ENCODE results near the gene MYOM3.

Gene MYOM3

GRCh38 chr1:24127134-24127800 lies 15.3 kb upstream of the MYOM3 start:
- in situ Hi-C loops (cut with MboI; ENCODE audit: low sequenced_read_pairs), result no loop called here
- no peaks in the 10 kb centered on the region for H3K4me1 ChIP-seq
- no peaks in the 10 kb centered on the region for H3K36me3 ChIP-seq (replicated peaks)
- DNase-seq (ENCODE audit: low spot score in 2 of 2), result no peak
- H3K27me3 ChIP-seq (ENCODE audit: low read depth), result no peaks in the 10 kb centered on the region
- peaks cover 9% of the 10 kb centered on the region for H3K9me3 ChIP-seq
- no peak overlapping the region for H3K4me3 ChIP-seq

- H3K4me1 ChIP-seq, result no peaks in the 10 kb centered on the region
- in situ Hi-C loops (cut with MboI; ENCODE audit: low sequenced_read_pairs), result no loop called here
- H3K4me3 ChIP-seq, result no peak overlapping the region
- H3K27me3 ChIP-seq (ENCODE audit: low read depth), result no peaks in the 10 kb centered on the region
- no peak for DNase-seq (ENCODE audit: low spot score in 2 of 2)
- peaks cover 9% of the 10 kb centered on the region for H3K9me3 ChIP-seq
- H3K36me3 ChIP-seq (replicated peaks), result no peaks in the 10 kb centered on the region
Observed at GRCh38 chr1:24126672-24127023, 14.7 kb upstream of the MYOM3 start.

- no peaks in the 10 kb centered on the region for H3K4me1 ChIP-seq
- H3K9me3 ChIP-seq, result peaks cover 9% of the 10 kb centered on the region
- no peak for DNase-seq (ENCODE audit: low spot score in 2 of 2)
- in situ Hi-C loops (cut with MboI; ENCODE audit: low sequenced_read_pairs), result no loop called here
- H3K4me3 ChIP-seq, result no peak overlapping the region
- no peaks in the 10 kb centered on the region for H3K27me3 ChIP-seq (ENCODE audit: low read depth)
- no peaks in the 10 kb centered on the region for H3K36me3 ChIP-seq (replicated peaks)
Observed at GRCh38 chr1:24126018-24126671, 14.2 kb upstream of the MYOM3 start.

- DNase-seq (ENCODE audit: low spot score in 2 of 2), result no peak
- Histone ChIP-seq H3K4me1 (no peaks in the 10 kb centered on the region), H3K9me3 (peaks cover 8% of the 10 kb centered on the region), H3K27me3 (ENCODE audit: low read depth) (no peaks in the 10 kb centered on the region), H3K36me3 (replicated peaks) (no peaks in the 10 kb centered on the region), H3K4me3 (no peak overlapping the region)
- in situ Hi-C loops (cut with MboI; ENCODE audit: low sequenced_read_pairs), result no loop called here
Observed at GRCh38 chr1:24125456-24125855, 13.5 kb upstream of the MYOM3 start.

GRCh38 chr1:24124980-24125379 lies 13.0 kb upstream of the MYOM3 start:
- in situ Hi-C loops (cut with MboI; ENCODE audit: low sequenced_read_pairs), result no loop called here
- DNase-seq (ENCODE audit: low spot score in 2 of 2), result no peak
- no peaks in the 10 kb centered on the region for H3K27me3 ChIP-seq (ENCODE audit: low read depth)
- no peaks in the 10 kb centered on the region for H3K36me3 ChIP-seq (replicated peaks)
- H3K9me3 ChIP-seq, result peaks cover 3% of the 10 kb centered on the region
- H3K4me1 ChIP-seq, result no peaks in the 10 kb centered on the region
- no peak overlapping the region for H3K4me3 ChIP-seq

GRCh38 chr1:24123611-24124010 lies 11.7 kb upstream of the MYOM3 start:
- no peak overlapping the region for H3K4me3 ChIP-seq
- no peaks in the 10 kb centered on the region for H3K9me3 ChIP-seq
- no peak for DNase-seq (ENCODE audit: low spot score in 2 of 2)
- H3K27me3 ChIP-seq (ENCODE audit: low read depth), result no peaks in the 10 kb centered on the region
- no peaks in the 10 kb centered on the region for H3K36me3 ChIP-seq (replicated peaks)
- H3K4me1 ChIP-seq, result no peaks in the 10 kb centered on the region
- in situ Hi-C loops (cut with MboI; ENCODE audit: low sequenced_read_pairs), result no loop called here

GRCh38 chr1:24122776-24123175 lies 10.8 kb upstream of the MYOM3 start:
- H3K27me3 ChIP-seq (ENCODE audit: low read depth), result no peaks in the 10 kb centered on the region
- no peak for DNase-seq (ENCODE audit: low spot score in 2 of 2)
- no peaks in the 10 kb centered on the region for H3K4me1 ChIP-seq
- H3K4me3 ChIP-seq, result no peak overlapping the region
- in situ Hi-C loops (cut with MboI; ENCODE audit: low sequenced_read_pairs), result no loop called here
- no peaks in the 10 kb centered on the region for H3K9me3 ChIP-seq
- H3K36me3 ChIP-seq (replicated peaks), result no peaks in the 10 kb centered on the region

- in situ Hi-C loops (cut with MboI; ENCODE audit: low sequenced_read_pairs), result no loop called here
- 0 out of 2 replicates have a peak, but pooled peaks cover 2% of the 10 kb centered on the region for H3K27me3 ChIP-seq (ENCODE audit: low read depth)
- no peaks in the 10 kb centered on the region for H3K36me3 ChIP-seq (replicated peaks)
- H3K9me3 ChIP-seq, result no peaks in the 10 kb centered on the region
- no peak overlapping the region for H3K4me3 ChIP-seq
- DNase-seq (ENCODE audit: low spot score in 2 of 2), result no peak
- no peaks in the 10 kb centered on the region for H3K4me1 ChIP-seq
Observed at GRCh38 chr1:24121406-24121805, 9.5 kb upstream of the MYOM3 start.

- DNase-seq (ENCODE audit: low spot score in 2 of 2), result no peak
- Histone ChIP-seq H3K4me1 (no peaks in the 10 kb centered on the region), H3K4me3 (no peak overlapping the region), H3K36me3 (replicated peaks) (no peaks in the 10 kb centered on the region), H3K27me3 (ENCODE audit: low read depth) (peaks cover 2% of the 10 kb centered on the region; the same call in 1 of the 2 replicates), H3K9me3 (no peaks in the 10 kb centered on the region)
- in situ Hi-C loops (cut with MboI; ENCODE audit: low sequenced_read_pairs), result no loop called here
Observed at GRCh38 chr1:24120965-24121364, 9.0 kb upstream of the MYOM3 start.

- H3K4me3 ChIP-seq, result no peak overlapping the region
- in situ Hi-C loops (cut with MboI; ENCODE audit: low sequenced_read_pairs), result no loop called here
- peaks cover 2% of the 10 kb centered on the region; the same call in 1 of the 2 replicates for H3K27me3 ChIP-seq (ENCODE audit: low read depth)
- H3K9me3 ChIP-seq, result no peaks in the 10 kb centered on the region
- no peak for DNase-seq (ENCODE audit: low spot score in 2 of 2)
- H3K36me3 ChIP-seq (replicated peaks), result no peaks in the 10 kb centered on the region
- H3K4me1 ChIP-seq, result no peaks in the 10 kb centered on the region
Observed at GRCh38 chr1:24119859-24120756, 8.2 kb upstream of the MYOM3 start.

- H3K4me1 ChIP-seq, result no peaks in the 10 kb centered on the region
- H3K27me3 ChIP-seq (ENCODE audit: low read depth), result peaks cover 2% of the 10 kb centered on the region; the same call in 1 of the 2 replicates
- no peak overlapping the region for H3K4me3 ChIP-seq
- DNase-seq (ENCODE audit: low spot score in 2 of 2), result no peak
- no peaks in the 10 kb centered on the region for H3K36me3 ChIP-seq (replicated peaks)
- in situ Hi-C loops (cut with MboI; ENCODE audit: low sequenced_read_pairs), result no loop called here
- H3K9me3 ChIP-seq, result no peaks in the 10 kb centered on the region
Observed at GRCh38 chr1:24119489-24119858, 7.5 kb upstream of the MYOM3 start.

- no peaks in the 10 kb centered on the region for H3K36me3 ChIP-seq (replicated peaks)
- DNase-seq (ENCODE audit: low spot score in 2 of 2), result no peak
- no peak overlapping the region for H3K4me3 ChIP-seq
- no peaks in the 10 kb centered on the region for H3K4me1 ChIP-seq
- no peaks in the 10 kb centered on the region for H3K9me3 ChIP-seq
- in situ Hi-C loops (cut with MboI; ENCODE audit: low sequenced_read_pairs), result no loop called here
- H3K27me3 ChIP-seq (ENCODE audit: low read depth), result peaks cover 2% of the 10 kb centered on the region; the same call in 1 of the 2 replicates
Observed at GRCh38 chr1:24118410-24119242, 6.7 kb upstream of the MYOM3 start.

- no peak for DNase-seq (ENCODE audit: low spot score in 2 of 2)
- Histone ChIP-seq H3K36me3 (replicated peaks) (no peaks in the 10 kb centered on the region), H3K4me1 (no peaks in the 10 kb centered on the region), H3K27me3 (ENCODE audit: low read depth) (peaks cover 2% of the 10 kb centered on the region; the same call in 1 of the 2 replicates), H3K4me3 (no peak overlapping the region), H3K9me3 (no peaks in the 10 kb centered on the region)
- in situ Hi-C loops (cut with MboI; ENCODE audit: low sequenced_read_pairs), result no loop called here
Observed at GRCh38 chr1:24117722-24118409, 5.9 kb upstream of the MYOM3 start.
